SK-N-SH (cell line): Measurements from ENCODE around the gene ATG9A. TPM values are rescaled to one million over a fixed set of nuclear protein-coding genes. Genes with fewer than 3 reads are reported as not detected.

Experiments
- CTCF ChIA-PET: fragments of 300-600, 350-600 bp; formaldehyde crosslinking; extraction: SDS; loops from one replicate; lab custom pipeline; 2021; lab: Yijun Ruan, JAX
- POLR2A ChIA-PET: fragments of 350-600 bp; sonication (Branson Sonifier 250); formaldehyde crosslinking; extraction: SDS; loops from one replicate; lab custom pipeline; 2020; ENCODE audit warnings: antibody characterized with exemption, inconsistent platforms; lab: Yijun Ruan, JAX
- DNase-seq: peaks from one replicate; pipeline ENCODE4 v3.0.0; 2012
- H2AFZ ChIP-seq: fragments of 200-600 bp; sonication (generic); 2 replicates; pipeline ENCODE4 v1.8.1; 2016; ENCODE audit warnings: antibody characterized with exemption, mild to moderate bottlenecking, low read depth
- H3F3A ChIP-seq: fragments of 200-600 bp; sonication (generic); replicated peaks from 2 replicates; pipeline ENCODE3; 2016; ENCODE audit warnings: antibody characterized with exemption, mild to moderate bottlenecking; ENCODE audit not compliant: insufficient read depth
- H3K27ac ChIP-seq, 2 experiments: fragments of 200-500 bp in 1 of 2; fragments of 200-600 bp in 1 of 2; sonication (Bioruptor generic) in 1 of 2; sonication (generic), shearing (Covaris generic) in 1 of 2; 2 replicates each; pipeline versions ENCODE4 v1.5.1 to v1.6.1; 2014 to 2016; ENCODE audit warnings: low read depth in 2 of 2, inconsistent platforms in 1 of 2, low read length in 1 of 2, mild to moderate bottlenecking in 1 of 2, mixed read lengths in 1 of 2
- H3K27me3 ChIP-seq: fragments of 200-600 bp; sonication (generic), shearing (Covaris generic); 2 replicates; pipeline ENCODE4 v1.6.1; 2016; ENCODE audit warnings: mixed run types; ENCODE audit not compliant: insufficient read depth
- H3K36me3 ChIP-seq, 2 experiments: fragments of 200-500 bp in 1 of 2; fragments of 200-600 bp in 1 of 2; sonication (Bioruptor generic) in 1 of 2; sonication (generic) in 1 of 2; replicated peaks in 1 of 2; 2 replicates each; pipeline versions ENCODE3 to v1.5.1; 2014 to 2016; ENCODE audit warnings: low read length in 1 of 2, mild to moderate bottlenecking in 1 of 2; ENCODE audit not compliant: insufficient read depth in 2 of 2, control insufficient read depth in 1 of 2
- H3K4me1 ChIP-seq, 2 experiments: fragments of 200-500 bp in 1 of 2; fragments of 200-600 bp in 1 of 2; sonication (Bioruptor generic) in 1 of 2; sonication (generic), shearing (Covaris generic) in 1 of 2; 2 replicates each; pipeline versions ENCODE4 v1.5.1 to v1.6.1; 2014 to 2016; ENCODE audit warnings: low read depth in 1 of 2, low read length in 1 of 2, mixed run types in 1 of 2; ENCODE audit not compliant: insufficient read depth in 2 of 2, control insufficient read depth in 1 of 2
- H3K4me2 ChIP-seq: fragments of 200-600 bp; sonication (generic), shearing (Covaris generic); 2 replicates; pipeline ENCODE4 v1.6.1; 2017; ENCODE audit warnings: mixed run types
- H3K4me3 ChIP-seq, 2 experiments: fragments of 200-500 bp in 1 of 2; fragments of 200-600 bp in 1 of 2; sonication (Bioruptor generic) in 1 of 2; sonication (generic), shearing (Covaris generic) in 1 of 2; 2 replicates each; pipeline versions ENCODE4 v1.5.1 to v1.8.1; 2014 to 2016; ENCODE audit warnings: low read depth in 2 of 2, inconsistent platforms in 1 of 2, low read length in 1 of 2, mild to moderate bottlenecking in 1 of 2, mixed read lengths in 1 of 2, moderate library complexity in 1 of 2
- H3K79me2 ChIP-seq: fragments of 200-600 bp; sonication (generic); 2 replicates; pipeline ENCODE4 v1.8.1; 2017; ENCODE audit warnings: mild to moderate bottlenecking; ENCODE audit not compliant: insufficient read depth
- H3K9ac ChIP-seq: fragments of 200-600 bp; sonication (generic); 2 replicates; pipeline ENCODE4 v1.6.1; 2017; ENCODE audit warnings: mixed run types
- H3K9me2 ChIP-seq: fragments of 200-600 bp; sonication (generic); 2 replicates; pipeline ENCODE4 v1.6.1; 2017; ENCODE audit warnings: mixed run types
- H3K9me3 ChIP-seq: fragments of 200-600 bp; sonication (generic); 2 replicates; pipeline ENCODE4 v1.6.1; 2017; ENCODE audit warnings: mixed run types, mild to moderate bottlenecking, moderate library complexity
- H4K20me1 ChIP-seq: fragments of 200-600 bp; sonication (generic); 2 replicates; pipeline ENCODE4 v1.6.1; 2017; ENCODE audit warnings: mild to moderate bottlenecking, mixed run types; ENCODE audit not compliant: insufficient read depth
- ELF1 ChIP-seq: IDR thresholded peaks from 2 replicates; pipeline ENCODE4 v1.4.0; 2012
- EP300 ChIP-seq, 2 experiments: IDR thresholded peaks; 2 replicates each; pipeline versions ENCODE4 v1.4.0 to v1.6.1; 2012; ENCODE audit warnings: borderline replicate concordance in 1 of 2, low read depth in 1 of 2, low read length in 1 of 2
- FOXJ3 ChIP-seq: sonication (generic); formaldehyde crosslinking; IDR thresholded peaks from 2 replicates; pipeline ENCODE4 v1.5.1; 2020; ENCODE audit warnings: mild to moderate bottlenecking, missing genetic modification reagents
- FOXM1 ChIP-seq: IDR thresholded peaks from 2 replicates; pipeline ENCODE4 v1.4.0; 2012; ENCODE audit warnings: low read depth, mild to moderate bottlenecking
- GABPA ChIP-seq: IDR thresholded peaks from 2 replicates; pipeline ENCODE4 v1.4.0; 2012; ENCODE audit warnings: low read depth, mild to moderate bottlenecking
- GATA2 ChIP-seq: sonication (generic); formaldehyde crosslinking; IDR thresholded peaks from 2 replicates; pipeline ENCODE4 v1.5.0; 2020; ENCODE audit warnings: mild to moderate bottlenecking, missing genetic modification reagents
- IRF3 ChIP-seq: fragments of 150-350 bp; IDR thresholded peaks from 2 replicates; pipeline ENCODE4 v1.6.1; 2016; ENCODE audit warnings: mild to moderate bottlenecking, low read depth, low read length
- JUND ChIP-seq: IDR thresholded peaks from 2 replicates; pipeline ENCODE4 v1.4.0; 2012
- MAX ChIP-seq: IDR thresholded peaks from 2 replicates; pipeline ENCODE4 v1.4.0; 2012; ENCODE audit warnings: low read depth
- MXI1 ChIP-seq: IDR thresholded peaks from 2 replicates; pipeline ENCODE4 v1.6.1; 2012; ENCODE audit warnings: mild to moderate bottlenecking, low read depth, low read length, improper control_type of control experiment
- NFIC ChIP-seq: IDR thresholded peaks from 2 replicates; pipeline ENCODE4 v1.4.0; 2012; ENCODE audit warnings: borderline replicate concordance
- PBX3 ChIP-seq: IDR thresholded peaks from 2 replicates; pipeline ENCODE4; 2012
- POLR2AphosphoS5 ChIP-seq: IDR thresholded peaks from 2 replicates; pipeline ENCODE4 v1.6.1; 2012; ENCODE audit warnings: low read depth, low read length
- RAD21 ChIP-seq: IDR thresholded peaks from 2 replicates; pipeline ENCODE4 v1.6.1; 2012; ENCODE audit warnings: mild to moderate bottlenecking, low read length
- RCOR1 ChIP-seq: fragments of 150-350 bp; IDR thresholded peaks from 2 replicates; pipeline ENCODE4 v1.6.1; 2017; ENCODE audit warnings: antibody characterized with exemption, low read length
- SIN3A ChIP-seq: IDR thresholded peaks from 2 replicates; pipeline ENCODE4 v1.6.1; 2012; ENCODE audit warnings: low read depth, mild to moderate bottlenecking, low read length, moderate library complexity, borderline replicate concordance
- TCF12 ChIP-seq: IDR thresholded peaks from 2 replicates; pipeline ENCODE4 v1.4.0; 2012
- TEAD4 ChIP-seq: IDR thresholded peaks from 2 replicates; pipeline ENCODE4 v1.4.0; 2012; ENCODE audit warnings: mild to moderate bottlenecking, borderline replicate concordance; ENCODE audit not compliant: insufficient read depth
- YY1 ChIP-seq: IDR thresholded peaks from 2 replicates; pipeline ENCODE4 v1.4.0; 2012; ENCODE audit warnings: low read depth, mild to moderate bottlenecking
- WGBS: methylation state at CpG from one replicate; pipeline ENCODE4 v1.1.6; 2017; ENCODE audit warnings: low lambda C conversion rate; 5-methylcytosine and 5-hydroxymethylcytosine counted together
- polyA plus RNA-seq, 3 experiments: library from polyadenylated mRNA; depleted of rRNA; stranded (reverse); fragments of >200 nt; gene quantifications; 2 replicates each; pipeline ENCODE4 v1.2.3, GENCODE V29; 2012

ATG9A gene
- polyA plus RNA-seq, 1 of the 3 experiments (the other 2 are of a cell fraction), result 29.6 TPM

- ChIA-PET CTCF (interaction anchor here (1.2 to 1.8 kb wide), 4 partner anchors 34 to 85 kb away, joined by 3 to 4 read pairs (median 4); partner anchors contain the start of gene CNPPD1), POLR2A (no interaction called here)
- Histone ChIP-seq H3K36me3 (peaks cover 18 to 49% of the 10 kb centered on the region in 2 experiments), H3K27me3 (no peaks in the 10 kb centered on the region), H3K4me2 (no peak overlapping the region), H3K79me2 (no peaks in the 10 kb centered on the region), H2AFZ (no peak overlapping the region), H3F3A (peaks cover 12% of the 10 kb centered on the region), H3K9me3 (no peaks in the 10 kb centered on the region), H3K9me2 (no peaks in the 10 kb centered on the region), H3K27ac (no peak overlapping the region), H3K9ac (no peak overlapping the region), H3K4me1 (peaks cover 13 to 20% of the 10 kb centered on the region in 2 experiments; a peak in 3 of 4 replicates), H3K4me3 (no peak overlapping the region), H4K20me1 (no peaks in the 10 kb centered on the region)
- no peak for DNase-seq
- 96% methylated on average over 24 of the region's 24 CpGs for WGBS
- TF ChIP-seq MXI1 (no peak), MAX (no peak), EP300 (IDR thresholded peaks at IDR 0.05; ENCODE audit: borderline replicate concordance in 1 of 2, low read depth in 1 of 2, low read length in 1 of 2) (no peak), YY1 (no peak), RAD21 (no peak), TEAD4 (no peak), FOXM1 (no peak), POLR2AphosphoS5 (no peak), SIN3A (no peak), JUND (no peak)
Measured at GRCh38 chr2:219210196-219210885, 19.1 kb downstream of the ATG9A start.

GRCh38 chr2:219209236-219210195, 19.9 kb downstream of the ATG9A start:
- no peaks in the 10 kb centered on the region for H3K9me3 ChIP-seq
- H3K36me3 ChIP-seq, result peaks cover 13 to 43% of the 10 kb centered on the region in 2 experiments
- no peak overlapping the region for H3K4me2 ChIP-seq
- no peak overlapping the region for H3K27ac ChIP-seq
- WGBS, result 86% methylated on average over 14 of the region's 18 CpGs
- no peaks in the 10 kb centered on the region for H3K27me3 ChIP-seq
- no peak for DNase-seq
- H3F3A ChIP-seq, result peaks cover 15% of the 10 kb centered on the region
- TF ChIP-seq GABPA, result no peak
- no peak for TF ChIP-seq RCOR1
- TF ChIP-seq RAD21, result no peak
- TF ChIP-seq FOXM1, result no peak
- no peak for TF ChIP-seq POLR2AphosphoS5
- TF ChIP-seq SIN3A, result no peak
- TF ChIP-seq PBX3, result no peak
- TF ChIP-seq GATA2 (CRISPR knock-in tag), result no peak
- TF ChIP-seq JUND, result no peak
- no peak for TF ChIP-seq ELF1
- TF ChIP-seq NFIC, result no peak
- TF ChIP-seq IRF3, result no peak
- no peak for TF ChIP-seq TCF12
- no peak for TF ChIP-seq FOXJ3
- no peak overlapping the region for H2AFZ ChIP-seq
- peaks cover 13 to 20% of the 10 kb centered on the region in 2 experiments; a peak in 3 of 4 replicates for H3K4me1 ChIP-seq
- ChIA-PET POLR2A (interaction anchor here (4.6 kb wide), 1 partner anchor 8 kb away, joined by 52 read pairs; the partner anchor contains the start of gene ABCB6), CTCF (interaction anchor here (1.2 to 4.0 kb wide), 4 partner anchors 8 to 86 kb away, joined by 3 to 26 read pairs (median 4); partner anchors contain the start of gene ABCB6)
- H3K9ac ChIP-seq, result no peak overlapping the region
- H4K20me1 ChIP-seq, result no peaks in the 10 kb centered on the region
- H3K79me2 ChIP-seq, result no peaks in the 10 kb centered on the region
- H3K9me2 ChIP-seq, result no peaks in the 10 kb centered on the region
- H3K4me3 ChIP-seq, result no peak overlapping the region
